ENCODE results near the gene SNRPD1.
"Not testable (repeated sequence)": the region's sequence is repeated elsewhere in the genome, so short reads cannot be mapped to it uniquely, and the experiment has no call there.

SNRPD1 gene

DNA sequence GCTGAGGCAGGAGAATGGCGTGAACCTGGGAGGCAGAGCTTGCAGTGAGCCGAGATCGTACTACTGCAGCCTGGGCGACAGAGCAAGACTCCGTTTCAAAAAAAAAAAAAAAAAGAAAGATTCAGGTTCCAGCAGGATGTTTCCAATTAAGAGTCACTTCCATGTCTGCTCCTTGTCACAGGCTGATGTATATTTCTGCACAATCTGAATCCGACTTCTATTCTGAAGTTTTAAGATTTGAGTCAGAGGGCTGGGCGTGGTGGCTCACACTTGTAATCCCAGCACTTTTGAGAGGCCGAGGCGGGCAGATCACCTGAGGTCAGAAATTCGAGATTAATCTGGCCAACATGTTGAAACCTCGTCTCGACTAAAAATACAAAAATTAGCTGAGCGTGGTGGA is 24.7 kb downstream of the SNRPD1 start:
- DNase-seq (ENCODE audit: low spot score) = no peak

DNA sequence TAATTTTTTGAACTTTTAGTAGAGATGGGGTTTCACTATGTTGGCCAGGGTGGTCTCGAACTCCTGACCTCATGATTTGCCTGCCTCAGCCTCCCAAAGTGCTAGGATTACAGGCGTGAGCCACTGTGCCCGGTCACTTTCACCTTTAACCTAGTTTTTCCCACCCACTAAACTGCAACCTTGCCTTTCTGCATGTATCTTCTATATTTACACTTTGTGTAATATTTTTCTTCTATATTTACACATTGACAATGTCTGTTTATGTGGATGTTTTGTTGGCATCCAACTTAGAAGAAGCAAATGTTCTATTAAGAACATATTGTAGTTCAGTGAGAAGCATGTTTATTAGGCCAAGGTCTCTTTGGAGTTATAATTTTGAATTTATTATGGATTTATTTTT is 26.7 kb downstream of the SNRPD1 start:
- no peak for DNase-seq (ENCODE audit: low spot score)

DNA sequence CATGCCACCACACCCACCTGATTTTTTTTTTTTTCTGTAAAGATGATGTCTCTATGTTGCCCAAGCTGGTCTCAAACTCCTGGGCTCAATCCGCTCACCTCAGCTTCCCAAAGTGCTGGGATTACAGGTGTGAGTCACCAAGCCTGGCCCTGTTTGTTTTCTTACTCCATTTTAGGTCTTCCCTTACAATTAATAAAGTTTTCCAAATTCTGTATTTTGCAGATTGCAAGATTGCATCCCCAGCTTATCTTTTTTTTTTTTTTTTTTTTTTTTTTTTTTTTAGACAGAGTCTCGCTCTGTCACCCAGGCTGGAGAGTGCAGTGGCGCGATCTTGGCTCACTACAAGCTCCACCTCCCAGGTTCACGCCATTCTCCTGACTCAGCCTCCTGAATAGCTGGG is 28.3 kb downstream of the SNRPD1 start:
- DNase-seq (ENCODE audit: low spot score) = not testable (repeated sequence)

DNA sequence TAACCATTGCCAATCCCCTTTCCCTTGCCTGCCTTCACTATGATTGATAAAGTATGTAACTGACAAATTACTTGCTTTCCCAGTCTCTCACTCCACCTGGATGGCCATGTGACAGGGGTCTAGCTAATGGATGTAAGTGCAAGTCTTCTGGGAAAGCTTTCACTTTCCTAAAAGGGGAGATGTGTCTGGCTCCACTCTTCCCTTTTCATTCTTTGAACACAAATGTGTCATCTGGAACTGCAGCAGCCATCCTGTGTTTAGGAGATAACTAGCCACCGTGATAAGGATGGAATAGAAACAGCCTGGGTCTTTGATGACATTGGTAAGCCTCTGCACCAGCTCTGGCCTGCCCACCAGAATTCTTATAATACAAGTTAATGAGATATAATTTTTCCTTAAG is 38.2 kb downstream of the SNRPD1 start:
- DNase-seq (ENCODE audit: low spot score) = no peak

DNA sequence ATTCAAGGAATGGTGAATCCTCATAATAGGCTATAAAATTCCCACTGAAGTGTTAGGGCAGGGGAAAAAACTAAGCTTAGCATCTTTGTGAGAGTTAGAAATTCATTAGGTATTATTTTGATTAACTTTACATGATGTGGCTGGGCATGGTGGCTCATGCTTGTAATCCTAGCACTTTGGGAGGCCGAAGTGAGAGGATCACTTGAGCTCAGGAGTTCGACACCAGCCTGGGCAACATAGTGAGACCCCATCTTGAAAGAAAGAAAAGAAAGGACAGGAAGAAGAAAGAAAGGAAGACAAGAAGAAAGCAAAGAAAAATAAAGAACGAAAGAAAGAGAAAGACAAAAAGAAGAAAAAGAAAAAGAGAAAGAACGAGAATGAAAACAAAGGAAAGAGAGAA is 40.0 kb downstream of the SNRPD1 start:
- DNase-seq (ENCODE audit: low spot score) = no peak

DNA sequence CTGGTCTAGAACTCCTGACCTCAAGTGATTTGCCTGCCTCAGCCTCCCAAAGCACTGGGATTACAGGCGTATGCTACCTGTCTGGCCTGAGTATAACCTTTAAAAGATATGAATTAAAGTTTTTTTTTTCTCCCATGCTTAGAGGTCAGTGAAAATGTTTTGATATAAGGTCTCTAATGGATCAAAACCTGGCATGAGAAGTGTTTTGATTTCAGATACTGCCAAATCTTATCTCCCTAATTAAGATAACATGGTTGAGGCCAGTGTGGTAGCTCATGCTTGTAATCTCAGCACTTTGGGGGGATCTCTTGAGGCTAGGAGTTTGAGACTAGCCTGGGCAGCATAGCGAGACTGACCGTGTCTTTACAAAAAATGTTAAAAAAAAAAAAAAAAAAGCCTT is 41.2 kb downstream of the SNRPD1 start:
- no peak for DNase-seq (ENCODE audit: low spot score)

DNA sequence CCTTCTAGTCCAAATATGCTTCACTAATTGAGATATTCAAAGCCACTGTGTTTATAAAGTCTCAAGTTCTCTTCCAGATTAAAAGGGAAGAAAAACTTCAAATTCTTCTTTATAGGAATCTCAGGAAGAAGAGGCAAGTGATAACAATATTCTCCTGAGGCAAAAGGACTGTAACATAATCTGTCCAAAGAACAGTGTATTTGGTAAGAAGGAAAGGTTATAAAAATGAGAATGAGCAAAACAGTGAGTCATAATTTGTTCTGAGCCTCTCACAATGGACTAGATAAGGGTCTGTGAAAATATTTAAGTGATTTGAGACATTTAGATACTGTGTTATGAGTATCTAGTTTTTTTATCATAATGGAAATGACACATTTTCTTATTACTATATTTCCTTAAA is 44.3 kb downstream of the SNRPD1 start:
- no peak for DNase-seq (ENCODE audit: low spot score)

DNA sequence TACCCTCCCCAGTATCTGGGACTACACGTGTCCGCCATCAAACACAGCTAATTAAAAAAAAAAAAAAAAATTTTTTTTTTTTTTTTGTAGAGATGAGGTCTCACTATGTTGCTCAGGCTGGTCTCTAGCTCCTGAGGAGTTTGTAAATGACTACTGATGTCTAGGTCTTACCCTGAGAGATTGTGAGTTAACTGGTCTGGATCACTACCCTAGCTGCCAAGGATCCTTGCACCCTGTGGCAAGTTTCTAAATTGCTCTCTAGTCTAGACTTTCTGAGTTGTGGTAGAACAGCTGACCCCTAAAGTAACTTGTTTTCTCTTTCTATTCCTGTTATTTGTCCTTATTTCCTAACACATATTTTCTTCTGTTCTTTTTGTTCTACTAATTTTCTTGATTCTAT is 48.0 kb downstream of the SNRPD1 start:
- DNase-seq (ENCODE audit: low spot score) = no peak

DNA sequence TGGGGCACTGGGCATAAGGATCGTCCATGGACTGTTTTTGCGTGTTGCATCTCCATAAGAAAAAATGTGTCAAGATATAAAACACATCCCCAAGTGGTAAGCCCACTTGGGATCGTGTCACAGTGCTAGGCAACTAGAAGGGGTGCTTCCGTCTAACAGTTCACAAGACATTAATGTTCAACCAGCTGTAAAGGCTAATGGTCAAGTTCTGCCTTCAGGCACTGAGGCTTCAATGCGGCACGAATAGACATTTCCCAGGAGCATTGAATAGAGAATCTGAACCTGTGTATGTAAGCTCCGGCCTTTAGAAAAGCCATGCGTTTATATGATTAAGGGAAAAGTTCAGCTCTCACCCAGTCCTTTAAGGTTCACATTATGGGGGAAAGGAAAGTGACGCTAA is 50.5 kb downstream of the SNRPD1 start:
- no peak for DNase-seq (ENCODE audit: low spot score)

DNA sequence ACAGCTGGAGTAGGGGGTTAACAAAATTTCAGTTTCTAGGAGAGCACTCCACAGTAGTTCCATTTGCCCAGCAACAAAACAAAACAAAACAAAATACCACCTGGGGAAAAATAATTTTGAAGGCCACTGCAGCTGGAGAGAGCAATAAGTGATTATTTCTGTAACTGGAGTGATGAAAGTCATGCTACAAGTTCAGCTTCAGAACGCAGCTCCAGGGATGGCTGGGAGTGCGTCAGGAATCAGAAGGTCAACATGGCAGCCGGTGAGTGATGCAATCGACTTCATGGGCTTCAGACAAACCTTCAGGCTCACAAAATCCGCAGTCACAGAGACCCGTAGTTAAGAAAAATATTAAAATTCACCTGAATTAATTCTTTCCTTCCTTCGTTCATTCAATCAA is 51.5 kb downstream of the SNRPD1 start:
- no peak for DNase-seq (ENCODE audit: low spot score)

DNA sequence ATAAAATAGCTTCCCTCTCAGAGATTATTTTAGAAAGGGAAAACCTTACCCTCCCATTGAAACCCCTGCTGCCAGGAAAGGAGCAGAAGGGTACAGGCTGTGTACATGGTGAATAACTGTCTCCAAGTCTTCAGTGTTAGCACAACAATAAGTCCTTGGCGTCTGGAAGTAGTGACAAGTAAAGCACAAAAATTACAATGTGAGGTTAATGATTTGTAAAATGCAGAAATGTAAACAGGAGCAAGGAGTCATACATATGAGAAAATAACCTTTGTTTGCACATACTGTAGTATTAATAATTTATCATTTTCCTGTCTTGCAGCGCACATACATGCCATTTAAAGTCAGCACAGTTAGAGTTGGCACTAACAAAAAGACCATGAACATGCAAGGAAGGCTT is 52.0 kb downstream of the SNRPD1 start:
- DNase-seq (ENCODE audit: low spot score) = no peak

DNA sequence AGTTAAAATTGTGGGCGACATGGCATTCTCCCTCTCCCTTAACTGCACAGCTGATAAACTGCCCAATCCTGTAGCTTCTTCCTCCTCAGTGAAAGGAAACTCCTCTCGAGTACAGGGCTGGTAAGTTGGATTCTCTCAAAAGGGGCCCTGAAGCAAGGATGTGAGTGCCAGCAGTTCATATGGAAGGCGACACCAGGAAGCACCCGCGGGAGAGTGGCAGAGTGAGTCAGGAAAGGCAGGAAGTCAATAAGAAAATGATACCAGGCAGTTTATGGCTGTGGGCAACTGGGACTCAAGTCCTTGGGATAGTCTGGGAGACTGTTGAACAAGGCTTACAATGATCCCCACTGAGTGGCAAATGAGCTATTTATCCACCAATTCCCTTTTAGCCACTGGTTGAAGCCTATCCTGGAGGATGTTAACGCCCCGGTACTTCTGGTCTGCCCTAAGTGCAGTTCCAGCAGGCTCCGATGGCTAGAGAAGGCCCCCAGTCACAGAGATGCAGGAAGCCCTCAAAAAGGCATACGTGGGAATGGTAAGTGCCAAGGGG is 57.7 kb downstream of the SNRPD1 start:
- no peak for DNase-seq (ENCODE audit: low spot score)

DNA sequence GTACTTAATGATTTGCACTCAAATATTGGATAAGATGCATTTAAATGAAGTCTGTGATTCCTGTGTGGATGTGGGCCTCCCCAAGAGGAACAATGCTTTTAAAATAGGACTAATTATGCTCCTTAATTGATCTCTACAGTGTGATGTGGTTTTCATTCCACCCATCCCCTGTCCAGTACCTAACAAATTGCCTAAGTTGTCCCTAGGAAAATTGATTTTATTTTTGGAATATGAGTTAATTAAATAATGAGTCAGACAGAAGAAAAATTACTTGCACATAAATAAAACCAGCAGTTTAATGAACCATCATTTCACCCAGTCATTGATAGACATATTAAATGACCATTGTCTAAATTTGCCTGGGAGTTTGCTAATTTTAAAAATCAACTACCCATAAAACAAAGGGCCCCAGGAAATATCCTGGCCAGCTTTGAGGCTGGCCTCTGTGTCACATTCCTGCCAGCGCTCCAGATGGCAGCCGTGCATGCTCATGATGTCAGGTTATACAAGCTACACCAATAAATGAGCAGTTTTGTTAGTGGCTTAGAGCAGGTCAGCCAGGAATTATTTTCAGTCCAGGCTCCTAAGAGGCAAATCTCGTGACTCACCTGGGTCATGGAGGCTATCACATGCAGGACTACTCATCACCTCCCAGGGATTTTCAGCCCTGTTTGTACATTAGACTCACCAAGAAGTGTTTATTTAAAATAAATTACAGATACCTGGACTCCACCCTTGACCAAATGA is 60.6 kb downstream of the SNRPD1 start:
- peak; percentile 20 for DNase-seq (ENCODE audit: low spot score)

DNA sequence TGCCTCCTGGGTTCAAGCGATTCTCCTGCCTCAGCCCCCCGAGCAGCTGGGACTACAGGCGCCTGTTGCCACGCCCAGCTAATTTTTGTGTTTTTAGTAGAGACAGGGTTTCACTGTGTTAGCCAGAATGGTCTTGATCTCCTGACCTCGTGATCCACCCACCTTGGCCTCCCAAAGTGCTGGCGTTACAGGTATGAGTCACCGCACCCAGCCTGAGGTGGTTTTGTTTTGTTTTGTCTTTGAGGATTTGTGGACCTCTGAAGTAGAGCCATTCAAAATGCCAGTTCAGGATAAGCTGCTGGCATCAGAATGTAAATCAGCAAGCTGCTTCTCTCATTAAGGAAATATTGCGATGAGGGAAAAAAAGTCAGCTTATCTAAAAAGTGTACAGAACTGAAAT is 63.2 kb downstream of the SNRPD1 start:
- not testable (repeated sequence) for DNase-seq (ENCODE audit: low spot score)

DNA sequence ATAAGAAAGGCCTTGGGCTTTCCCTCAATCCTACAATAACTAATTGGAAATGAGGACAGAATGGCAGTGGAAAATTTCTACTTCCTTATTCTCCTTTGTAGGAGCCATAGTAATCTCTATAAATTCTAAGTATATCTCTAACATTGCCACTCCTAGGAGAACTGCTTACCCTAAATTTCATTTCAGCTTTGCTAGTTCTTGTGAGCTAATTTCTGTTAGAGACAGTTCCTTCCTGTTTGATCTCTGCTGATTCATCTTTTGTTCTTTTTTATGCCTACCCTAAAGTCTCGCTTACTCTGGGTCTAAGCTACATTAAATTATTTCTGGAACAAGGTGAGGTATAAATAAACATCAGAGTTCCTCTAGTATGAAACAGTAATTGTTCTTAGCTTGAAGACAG is 66.7 kb downstream of the SNRPD1 start:
- DNase-seq (ENCODE audit: low spot score) = no peak

DNA sequence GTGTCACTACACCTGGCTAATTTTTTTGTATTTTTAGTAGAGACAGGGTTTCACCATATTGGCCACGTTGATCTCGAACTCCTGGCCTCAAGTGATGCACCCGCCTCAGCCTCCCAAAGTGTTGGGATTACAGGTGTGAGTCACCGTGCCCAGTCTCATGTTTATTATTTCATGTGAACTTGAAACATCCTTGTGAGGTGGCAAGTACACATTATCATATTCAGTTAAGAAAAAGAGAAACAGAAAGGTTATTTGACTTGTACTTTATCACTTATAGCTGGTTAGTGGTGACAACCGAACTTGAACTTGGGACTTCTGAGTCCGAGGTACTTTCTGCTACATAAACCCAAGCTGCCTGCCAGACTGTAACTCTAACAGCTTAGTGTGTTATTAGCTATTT is 68.0 kb downstream of the SNRPD1 start:
- no peak for DNase-seq (ENCODE audit: low spot score)

DNA sequence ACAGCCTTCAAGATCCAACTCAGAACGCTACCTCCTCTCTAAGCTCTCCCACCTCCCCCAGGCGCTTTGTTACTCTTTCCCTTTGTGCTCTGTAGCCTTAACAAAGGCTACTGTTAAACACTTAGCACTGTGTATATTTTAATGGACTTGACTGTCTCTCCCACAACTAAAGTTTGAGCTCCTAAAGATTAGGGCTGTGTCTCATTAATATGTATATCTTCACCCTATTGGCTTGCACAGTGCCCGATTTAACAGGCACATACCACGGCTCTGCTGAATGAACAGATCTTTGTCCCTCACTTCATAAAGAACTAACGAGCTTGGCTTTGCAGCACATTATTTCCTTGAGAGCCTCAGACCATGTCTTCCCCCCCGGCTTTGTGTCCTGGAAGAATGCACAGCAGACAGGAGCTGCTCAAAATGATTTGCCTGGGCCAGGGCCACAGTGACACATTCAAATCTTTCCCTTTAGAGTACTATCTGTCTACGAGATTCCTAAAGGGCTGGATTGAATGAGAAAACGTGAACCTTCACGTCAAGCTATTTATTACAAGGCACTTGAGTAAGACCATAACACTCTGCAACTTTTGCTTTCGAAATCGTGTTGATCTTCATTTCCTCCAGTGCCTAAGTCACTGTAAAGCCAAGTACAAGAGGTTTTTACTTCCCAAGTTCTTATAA is 70.4 kb downstream of the SNRPD1 start:
- DNase-seq (ENCODE audit: low spot score) = peak; percentile 53

Measured in COLO829 (cell line).